Adrenal gland (tissue), 19 donors: ENCODE measurements around the gene FAH. TPM values are rescaled to one million over a fixed set of nuclear protein-coding genes. Genes with fewer than 3 reads are reported as not detected.

Experiments
- DNase-seq, 7 donors: peaks; one replicate each; pipeline ENCODE4 v3.0.0-alpha.2; 2019 to 2020
- H3K27ac ChIP-seq, 5 donors: fragments of 200-600 bp; sonication (generic) in 4 of 5; 1 replicate in 3 of 5; 2 replicates in 2 of 5; pipeline versions ENCODE4 v1.5.1 to v1.8.0; 2016 to 2020; ENCODE audit warnings: mild to moderate bottlenecking in 1 of 5
- H3K27me3 ChIP-seq: fragments of 200-600 bp; 2 replicates; pipeline ENCODE4 v1.8.0; 2021
- H3K36me3 ChIP-seq, 2 donors: fragments of 200-600 bp; replicated peaks in 1 of 2; 1 replicate in 1 of 2; 2 replicates in 1 of 2; pipeline versions ENCODE4 v1.5.1 to v1.8.0; 2018 to 2022
- H3K4me1 ChIP-seq, 2 donors: fragments of 200-600 bp; replicated peaks in 1 of 2; 1 replicate in 1 of 2; 2 replicates in 1 of 2; pipeline versions ENCODE4 v1.5.1 to v1.8.0; 2018 to 2021
- H3K4me3 ChIP-seq, 4 donors: fragments of 200-600 bp; sonication (generic) in 3 of 4; one replicate each; pipeline ENCODE4 v1.5.1; 2016 to 2018
- H3K9me3 ChIP-seq, 3 donors: fragments of 200-600 bp; sonication (generic) in 1 of 3; replicated peaks in 1 of 3; 1 replicate in 2 of 3; 2 replicates in 1 of 3; pipeline versions ENCODE4 v1.5.1 to v1.8.0; 2016 to 2021
- CTCF ChIP-seq, 6 experiments: fragments of 450-650 bp in 4 of 6; fragments of 200-600 bp in 2 of 6; sonication (generic) in 1 of 6; IDR thresholded peaks; 1 replicate in 5 of 6; 2 replicates in 1 of 6; pipeline versions ENCODE4 v1.5.1 to v1.8.0; 2016 to 2021; ENCODE audit warnings: antibody characterized with exemption in 6 of 6, mild to moderate bottlenecking in 2 of 6, moderate library complexity in 1 of 6
- POLR2A ChIP-seq, 2 donors: fragments of 450-650 bp; IDR thresholded peaks; one replicate each; pipeline ENCODE4 v1.6.1; 2017; ENCODE audit warnings: antibody characterized with exemption in 2 of 2, mild to moderate bottlenecking in 2 of 2, moderate library complexity in 1 of 2
- WGBS, 4 donors: extraction: QIAGEN DNeasy Blood & Tissue Kit in 2 of 4; methylation state at CpG; one replicate each; pipeline versions ENCODE4 v1.1.5 to v1.1.7; 2013 to 2017; 5-methylcytosine and 5-hydroxymethylcytosine counted together
- intact Hi-C, 2 donors: fragments of 100-400 bp; cut with DNase I; formaldehyde crosslinking; loops; one replicate each; pipeline versions ENCODE4 v1.14.1 to v1.15.0; 2022 to 2023
- long read RNA-seq, 10 donors: library from polyadenylated mRNA in 3 of 10; unstranded in 2 of 10; stranded (forward) in 1 of 10; transcript quantifications; one replicate each; pipeline ENCODE4 v2.0.0 and lab custom pipeline, GENCODE V29; 2021 to 2026
- polyA plus RNA-seq, 3 donors: library from polyadenylated mRNA; stranded (reverse); fragments of 200-250 nt in 2 of 3; fragments of 350-450 nt in 1 of 3; fragmentation: Illumina TruSeq in 1 of 3; extraction: RNeasy Lipid Tissue Mini Kit (QIAGEN cat#74804) in 1 of 3; gene quantifications; one replicate each; pipeline ENCODE4 v1.2.3, GENCODE V29; 2013 to 2014
- total RNA-seq, 9 donors: library from RNA; depleted of rRNA in 4 of 9; stranded (reverse); fragments of >200 nt in 4 of 9; fragments of 120-200 nt in 1 of 9; fragmentation: NEBNext Ultra II Directional in 1 of 9; extraction: Animal tissue kit (Norgen Biotek cat#: 25700) in 1 of 9; gene quantifications; one replicate each; pipeline versions ENCODE4 v1.1.0 to v1.2.4, GENCODE V29; 2013 to 2023
- donor health status: healthy with polysubstance abuse.
- donor health status: Bipolar disorder and iron deficiency.
- donor health status: DM: yes; HTN: yes; CAD: no.
- donor health status: DM: no; HTN: no; CAD: no.
- donor health status: DM: no; HTN: no; CAD: no.
- donor health status: DM: yes; HTN: yes; CAD: no.

FAH gene
- 100 to 1,000 TPM in 5 of 9 donors, 10 to 100 TPM in 4; 56.9 to 157 (median 102) TPM for total RNA-seq
- polyA plus RNA-seq: 100 to 1,000 TPM in 2 of 3 donors, 10 to 100 TPM in 1; 69.2 to 154 (median 109) TPM
- long read RNA-seq, donor 1, transcript FAH-213 (14 exons, 1,549 nt): minor isoform, 6 of 32 reads
- long read RNA-seq, donor 1, transcript FAH-202 (15 exons, 2,152 nt): minor isoform, 5 of 32 reads
- long read RNA-seq, donor 1, transcript FAH-201 (15 exons, 1,471 nt): major isoform, 12 of 32 reads
- long read RNA-seq, donor 1, partial matches to known transcripts: 7 of 32 reads
- long read RNA-seq, donor 1, other reads (novel, unspliced or antisense): 0 of 32 reads
- long read RNA-seq, donor 2, transcript FAH-201 (15 exons, 1,471 nt): major isoform, 5 of 12 reads
- long read RNA-seq, donor 2, partial matches to known transcripts: 5 of 12 reads
- long read RNA-seq, donor 2, other reads (novel, unspliced or antisense): 0 of 12 reads
- long read RNA-seq, donor 3, transcript FAH-213 (14 exons, 1,549 nt): major isoform, 9 of 29 reads
- long read RNA-seq, donor 3, transcript FAH-201 (15 exons, 1,471 nt): minor isoform, 5 of 29 reads
- long read RNA-seq, donor 3, transcript FAH-202 (15 exons, 2,152 nt): minor isoform, 8 of 29 reads
- long read RNA-seq, donor 3, partial matches to known transcripts: 5 of 29 reads
- long read RNA-seq, donor 3, other reads (novel, unspliced or antisense): 0 of 29 reads
- long read RNA-seq, donor 4, transcript FAH-213 (14 exons, 1,549 nt): major isoform, 19 of 60 reads
- long read RNA-seq, donor 4, transcript FAH-202 (15 exons, 2,152 nt): minor isoform, 11 of 60 reads
- long read RNA-seq, donor 4, transcript FAH-201 (15 exons, 1,471 nt): major isoform, 19 of 60 reads
- long read RNA-seq, donor 4, partial matches to known transcripts: 2 of 60 reads
- long read RNA-seq, donor 4, other reads (novel, unspliced or antisense): 8 of 60 reads
- long read RNA-seq, donor 5, transcript FAH-213 (14 exons, 1,549 nt): major isoform, 70 of 175 reads
- long read RNA-seq, donor 5, transcript FAH-202 (15 exons, 2,152 nt): minor isoform, 17 of 175 reads
- long read RNA-seq, donor 5, transcript FAH-201 (15 exons, 1,471 nt): minor isoform, 59 of 175 reads
- long read RNA-seq, donor 5, partial matches to known transcripts: 11 of 175 reads
- long read RNA-seq, donor 5, other reads (novel, unspliced or antisense): 18 of 175 reads
- long read RNA-seq, donor 6, transcript FAH-213 (14 exons, 1,549 nt): major isoform, 16 of 26 reads
- long read RNA-seq, donor 6, transcript FAH-201 (15 exons, 1,471 nt): minor isoform, 5 of 26 reads
- long read RNA-seq, donor 6, partial matches to known transcripts: 1 of 26 reads
- long read RNA-seq, donor 6, other reads (novel, unspliced or antisense): 1 of 26 reads
- long read RNA-seq, donor 7, transcript FAH-213 (14 exons, 1,549 nt): major isoform, 6 of 13 reads
- long read RNA-seq, donor 7, partial matches to known transcripts: 0 of 13 reads
- long read RNA-seq, donor 7, other reads (novel, unspliced or antisense): 0 of 13 reads
- long read RNA-seq, donor 8, transcript FAH-202 (15 exons, 2,152 nt): major isoform, 9 of 34 reads
- long read RNA-seq, donor 8, transcript FAH-213 (14 exons, 1,549 nt): major isoform, 9 of 34 reads
- long read RNA-seq, donor 8, partial matches to known transcripts: 11 of 34 reads
- long read RNA-seq, donor 8, other reads (novel, unspliced or antisense): 0 of 34 reads
- long read RNA-seq, donor 9, transcript FAH-213 (14 exons, 1,549 nt): major isoform, 8 of 17 reads
- long read RNA-seq, donor 9, partial matches to known transcripts: 0 of 17 reads
- long read RNA-seq, donor 9, other reads (novel, unspliced or antisense): 0 of 17 reads
- long read RNA-seq, donor 10, partial matches to known transcripts: 0 of 7 reads
- long read RNA-seq, donor 10, other reads (novel, unspliced or antisense): 0 of 7 reads

DNA sequence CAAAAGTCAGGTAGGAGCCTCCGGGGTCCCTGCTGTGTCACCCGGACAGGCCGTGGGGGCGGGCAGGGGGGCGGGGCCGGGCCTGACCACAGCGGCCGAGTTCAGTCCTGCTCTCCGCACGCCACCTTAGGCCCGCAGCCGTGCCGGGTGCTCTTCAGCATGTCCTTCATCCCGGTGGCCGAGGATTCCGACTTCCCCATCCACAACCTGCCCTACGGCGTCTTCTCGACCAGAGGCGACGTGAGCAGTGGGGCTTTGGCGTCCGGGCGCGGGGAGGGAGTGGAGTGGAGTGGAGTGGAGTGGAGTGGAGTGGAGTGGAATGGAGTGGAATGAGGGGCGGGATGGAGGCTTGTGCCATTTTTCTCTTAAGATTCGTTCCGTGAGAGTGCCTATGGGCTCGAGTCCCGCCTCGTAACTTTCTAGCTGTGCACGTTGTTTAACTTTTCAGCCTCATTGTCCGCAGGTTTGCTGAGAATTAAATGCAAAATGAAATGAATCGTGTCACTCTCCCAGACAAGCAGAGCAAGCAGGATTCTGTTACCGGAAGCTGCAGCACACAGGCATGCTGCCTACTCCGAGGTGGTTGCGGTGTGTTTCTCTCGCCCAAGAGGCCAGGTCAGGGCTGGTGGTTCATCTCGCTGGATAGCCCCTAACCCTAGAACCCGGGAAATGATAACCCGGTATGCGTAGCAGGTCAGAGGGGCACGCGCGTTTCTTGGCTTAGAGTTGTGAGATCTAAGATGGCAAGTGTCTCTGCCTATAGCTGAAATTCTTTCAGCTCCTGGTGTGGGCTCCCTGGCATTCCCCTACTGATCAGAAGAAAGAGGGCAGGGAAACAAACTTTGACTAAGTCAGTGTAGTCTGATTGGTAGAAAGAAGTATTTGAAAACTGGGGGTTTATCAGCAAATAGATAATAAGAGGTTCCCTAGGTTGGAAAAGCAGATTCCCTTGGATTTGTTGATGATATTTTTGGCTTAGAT, at the start of gene FAH:
Gene FAH, plus strand, starts transcription at position 104 of the 981 bp plus-strand sequence. Its CDS starts 56 bp downstream, at position 160.
- Histone ChIP-seq H3K27me3 (no peaks in the 10 kb centered on the region), H3K27ac (peak within 1 kb of the TSS; percentile 35 to 94 (median 84)), H3K36me3 (peaks cover 0 to 5% of the 10 kb centered on the region in 2 donors), H3K4me3 (peak within 1 kb of the TSS; percentile 29 to 81 (median 50)), H3K4me1 (peaks cover 32 to 33% of the 10 kb centered on the region in 2 donors), H3K9me3 (no peaks in the 10 kb centered on the region)
- DNase-seq: peak; percentile 36 to 79 (median 54)
- WGBS, 4 donors: 1 to 2% (median 1%) methylated on average over 21 to 45 of the region's 45 CpGs
- intact Hi-C loops: no loop called here
- no peak for TF ChIP-seq CTCF (IDR thresholded peaks at IDR 0.05)
- TF ChIP-seq POLR2A (IDR thresholded peaks at IDR 0.05): peak; percentile 55 to 65

GRCh38 chr15:80105193-80105592, 47.6 kb upstream of the FAH start:
- Histone ChIP-seq H3K27me3 (no peaks in the 10 kb centered on the region), H3K4me3 (no peak overlapping the region), H3K9me3 (no peaks in the 10 kb centered on the region), H3K27ac (peak overlapping the region in 2 of 5 donors; percentile 33 to 70), H3K4me1 (peaks cover 11 to 38% of the 10 kb centered on the region in 2 donors), H3K36me3 (no peaks in the 10 kb centered on the region)
- intact Hi-C loops: no loop called here
- 85 to 89% (median 87%) methylated on average over 3 of the region's 3 CpGs for WGBS, 4 donors
- no peak for TF ChIP-seq CTCF (IDR thresholded peaks at IDR 0.05)
- TF ChIP-seq POLR2A (IDR thresholded peaks at IDR 0.05): no peak
- no peak for DNase-seq

GRCh38 chr15:80105595-80105994, 47.2 kb upstream of the FAH start:
- no peaks in the 10 kb centered on the region for H3K27me3 ChIP-seq
- 30 to 75% (median 46%) methylated on average over 1 of the region's 1 CpG for WGBS, 4 donors
- H3K27ac ChIP-seq: peak overlapping the region in 3 of 5 donors; percentile 33 to 70 (median 43)
- no peaks in the 10 kb centered on the region for H3K9me3 ChIP-seq
- no peak for DNase-seq
- H3K4me1 ChIP-seq: peaks cover 11 to 38% of the 10 kb centered on the region in 2 donors
- TF ChIP-seq POLR2A (IDR thresholded peaks at IDR 0.05) (no peak), CTCF (IDR thresholded peaks at IDR 0.05) (no peak)
- no peaks in the 10 kb centered on the region for H3K36me3 ChIP-seq
- no peak overlapping the region for H3K4me3 ChIP-seq
- intact Hi-C loops: no loop called here
